Measurements from ENCODE around the gene DRC3.

DRC3 gene

GRCh38 chr17:18004884-18005305, 32.2 kb downstream of the DRC3 start:
- H3K27ac ChIP-seq = no peak overlapping the region
- TF ChIP-seq, protein P1, sequence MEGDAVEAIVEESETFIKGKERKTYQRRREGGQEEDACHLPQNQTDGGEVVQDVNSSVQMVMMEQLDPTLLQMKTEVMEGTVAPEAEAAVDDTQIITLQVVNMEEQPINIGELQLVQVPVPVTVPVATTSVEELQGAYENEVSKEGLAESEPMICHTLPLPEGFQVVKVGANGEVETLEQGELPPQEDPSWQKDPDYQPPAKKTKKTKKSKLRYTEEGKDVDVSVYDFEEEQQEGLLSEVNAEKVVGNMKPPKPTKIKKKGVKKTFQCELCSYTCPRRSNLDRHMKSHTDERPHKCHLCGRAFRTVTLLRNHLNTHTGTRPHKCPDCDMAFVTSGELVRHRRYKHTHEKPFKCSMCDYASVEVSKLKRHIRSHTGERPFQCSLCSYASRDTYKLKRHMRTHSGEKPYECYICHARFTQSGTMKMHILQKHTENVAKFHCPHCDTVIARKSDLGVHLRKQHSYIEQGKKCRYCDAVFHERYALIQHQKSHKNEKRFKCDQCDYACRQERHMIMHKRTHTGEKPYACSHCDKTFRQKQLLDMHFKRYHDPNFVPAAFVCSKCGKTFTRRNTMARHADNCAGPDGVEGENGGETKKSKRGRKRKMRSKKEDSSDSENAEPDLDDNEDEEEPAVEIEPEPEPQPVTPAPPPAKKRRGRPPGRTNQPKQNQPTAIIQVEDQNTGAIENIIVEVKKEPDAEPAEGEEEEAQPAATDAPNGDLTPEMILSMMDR (conservative IDR thresholded peaks at IDR 0.05) = peak; percentile 41; the same call in 1 of the 2 replicates

DNA sequence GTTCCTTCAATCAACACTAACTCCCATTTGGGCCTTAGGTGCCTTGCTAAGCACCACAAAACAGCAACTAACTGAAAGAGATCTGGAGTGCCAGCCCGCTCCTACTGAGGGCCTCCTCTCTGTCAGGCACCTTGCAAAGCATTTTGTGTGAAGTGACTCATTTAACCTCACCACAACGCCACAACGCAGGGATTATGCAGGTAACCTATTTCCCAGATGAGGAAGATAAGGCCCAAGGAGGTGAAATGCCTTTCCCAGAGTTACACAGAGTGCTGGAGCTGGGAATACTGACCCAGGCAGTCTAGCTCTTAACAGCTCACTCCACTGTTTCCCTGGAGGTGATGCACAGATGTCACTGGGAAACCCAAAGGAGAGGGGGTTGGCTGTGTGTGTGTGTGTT, 32.8 kb downstream of the DRC3 start:
- H3K27ac ChIP-seq = no peak overlapping the region
- TF ChIP-seq, protein P1 (conservative IDR thresholded peaks at IDR 0.05) = no peak

DNA sequence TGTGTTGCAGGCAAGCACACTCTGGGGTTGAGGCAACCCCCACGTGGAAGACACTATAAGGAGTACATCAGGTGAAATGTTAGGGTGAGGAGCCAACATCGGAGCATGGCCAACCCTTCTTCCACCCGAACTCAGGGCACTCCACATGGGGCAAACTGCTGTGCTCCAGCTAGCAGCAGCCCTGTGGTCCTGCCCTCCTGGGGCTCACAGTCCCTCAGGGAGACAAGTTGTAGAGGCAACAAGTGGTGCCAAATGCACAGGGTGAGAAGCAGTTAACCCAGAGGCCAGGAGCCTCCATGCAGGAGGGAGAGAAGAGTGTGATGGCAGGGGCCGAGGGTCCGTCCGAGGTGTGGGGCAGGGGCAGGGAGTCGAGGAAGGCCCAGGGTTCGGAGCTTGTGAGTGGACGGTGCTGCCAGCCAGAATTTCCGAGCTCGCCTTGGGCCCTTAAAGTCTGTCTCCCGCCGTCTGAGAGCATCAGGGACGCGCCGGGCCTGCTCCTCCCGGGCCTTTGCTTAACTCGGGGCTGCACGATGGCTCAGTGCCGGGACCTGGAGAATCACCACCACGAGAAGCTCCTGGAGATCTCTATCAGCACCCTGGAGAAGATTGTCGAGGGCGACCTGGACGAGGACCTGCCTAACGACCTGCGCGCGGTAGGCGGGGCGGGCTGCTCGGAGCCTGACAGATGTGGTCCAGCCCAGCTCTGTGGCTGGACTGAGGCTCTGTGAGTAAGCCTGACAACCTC, 34.0 kb downstream of the DRC3 start:
- H3K27ac ChIP-seq = no peak overlapping the region
- TF ChIP-seq, protein P1 (conservative IDR thresholded peaks at IDR 0.05) = no peak

GRCh38 chr17:18008496-18009268, 36.0 kb downstream of the DRC3 start:
- TF ChIP-seq, protein P1 (conservative IDR thresholded peaks at IDR 0.05) = no peak
- H3K27ac ChIP-seq = no peak overlapping the region

GRCh38 chr17:18009609-18010420, 37.2 kb downstream of the DRC3 start:
- H3K27ac ChIP-seq = no peak overlapping the region
- TF ChIP-seq, protein P1 (conservative IDR thresholded peaks at IDR 0.05) = no peak

DNA sequence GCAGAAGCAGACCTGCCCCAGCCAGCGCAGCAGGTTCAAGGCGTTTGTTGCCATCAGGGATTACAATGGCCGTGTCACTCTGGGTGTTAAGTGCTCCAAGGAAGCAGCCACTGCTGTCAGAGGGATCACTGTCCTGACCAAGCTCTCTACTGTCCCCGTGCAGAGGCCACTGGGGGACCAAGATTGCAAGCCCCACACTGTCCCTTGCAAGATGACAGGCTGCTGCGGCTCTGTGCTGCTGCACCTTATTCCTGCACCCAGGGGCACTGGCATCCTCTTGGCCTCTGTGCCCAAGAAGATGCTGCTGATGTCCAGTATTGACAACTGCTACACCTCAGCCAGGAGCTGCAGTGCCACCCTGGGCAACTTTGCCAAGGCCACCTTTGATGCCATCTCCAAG, 38.6 kb downstream of the DRC3 start:
- no peak overlapping the region for H3K27ac ChIP-seq
- TF ChIP-seq, protein P1 (conservative IDR thresholded peaks at IDR 0.05) = no peak

DNA sequence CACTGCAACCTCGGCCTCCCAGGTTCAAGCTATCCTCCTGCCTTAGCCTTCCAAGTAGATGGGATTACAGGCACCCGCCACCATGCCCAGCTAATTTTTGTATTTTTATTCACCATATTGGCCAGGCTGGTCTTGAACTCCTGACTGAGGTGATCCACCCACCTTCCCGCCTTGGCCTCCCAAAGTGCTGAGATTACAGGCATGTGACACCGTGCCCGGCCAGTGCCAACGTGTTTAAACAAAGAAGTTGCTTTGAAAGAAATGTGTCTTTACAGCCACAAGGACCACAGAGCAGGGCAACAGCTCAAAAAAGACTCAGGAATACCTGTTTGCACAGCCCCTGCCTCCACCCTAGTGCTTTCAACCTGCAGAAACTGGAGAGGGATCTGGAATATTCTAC, 41.3 kb downstream of the DRC3 start:
- H3K27ac ChIP-seq = no peak overlapping the region
- TF ChIP-seq, protein P1 (conservative IDR thresholded peaks at IDR 0.05) = no peak
